DND-41 (cell line): ENCODE results near the gene DSCAM.

Experiments
- ATAC-seq: fragments of 200-7000 bp; cut with Tn5 transposase; 3 replicates; pipeline ENCODE4 v1.9.1; 2021; ENCODE audit warnings: low read depth; ENCODE audit not compliant: insufficient read depth
- DNase-seq: peaks from one replicate; pipeline ENCODE4 v3.0.0-alpha.2; 2020
- H2AFZ ChIP-seq: 2 replicates; pipeline ENCODE4 v1.6.0; 2012; ENCODE audit warnings: low read depth, low read length
- H3K27ac ChIP-seq: 2 replicates; pipeline ENCODE4 v1.5.1; 2012; ENCODE audit warnings: low read length, inconsistent platforms
- H3K27me3 ChIP-seq: fragments of 200-600 bp; sonication (generic); 2 replicates; pipeline ENCODE4 v1.6.0; 2012; ENCODE audit warnings: low read length, mild to moderate bottlenecking, inconsistent platforms; ENCODE audit not compliant: insufficient read depth, poor library complexity
- H3K36me3 ChIP-seq: 2 replicates; pipeline ENCODE4 v1.5.1; 2012; ENCODE audit warnings: low read length, inconsistent platforms; ENCODE audit not compliant: insufficient read depth
- H3K4me1 ChIP-seq: 2 replicates; pipeline ENCODE4 v1.5.1; 2012; ENCODE audit warnings: mild to moderate bottlenecking, low read length; ENCODE audit not compliant: insufficient read depth
- H3K4me2 ChIP-seq: 2 replicates; pipeline ENCODE4 v1.6.0; 2012; ENCODE audit warnings: mild to moderate bottlenecking, moderate library complexity, low read length, inconsistent platforms; ENCODE audit not compliant: insufficient read depth
- H3K4me3 ChIP-seq, 2 experiments: fragments of 200-600 bp in 1 of 2; shearing (Covaris generic) in 1 of 2; 2 replicates each; pipeline ENCODE4 v1.5.1; 2012 to 2016; ENCODE audit warnings: inconsistent platforms in 2 of 2, low read length in 2 of 2, mild to moderate bottlenecking in 2 of 2, low read depth in 1 of 2, moderate library complexity in 1 of 2
- H3K79me2 ChIP-seq: 2 replicates; pipeline ENCODE4 v1.6.0; 2012; ENCODE audit warnings: low read length, inconsistent platforms; ENCODE audit not compliant: insufficient read depth
- H3K9ac ChIP-seq: 2 replicates; pipeline ENCODE4 v1.6.0; 2012; ENCODE audit warnings: low read depth, mild to moderate bottlenecking, inconsistent platforms, low read length, moderate library complexity
- H3K9me3 ChIP-seq: 2 replicates; pipeline ENCODE4 v1.5.1; 2012; ENCODE audit warnings: low read length, moderate library complexity, mild to moderate bottlenecking, inconsistent platforms; ENCODE audit not compliant: insufficient read depth, severe bottlenecking
- H4K20me1 ChIP-seq: 2 replicates; pipeline ENCODE4 v1.6.0; 2012; ENCODE audit warnings: low read length; ENCODE audit not compliant: insufficient read depth
- CTCF ChIP-seq: IDR thresholded peaks from 2 replicates; pipeline ENCODE4 v1.5.1; 2012; ENCODE audit warnings: borderline replicate concordance, low read length, moderate library complexity, mild to moderate bottlenecking; ENCODE audit not compliant: poor library complexity, severe bottlenecking; ENCODE audit errors: extremely low read depth
- EZH2 ChIP-seq: IDR thresholded peaks from 3 replicates; pipeline ENCODE4 v1.6.1; 2012; ENCODE audit warnings: borderline replicate concordance, low read depth, mild to moderate bottlenecking, moderate library complexity, low read length, inconsistent platforms; ENCODE audit not compliant: severe bottlenecking

DSCAM gene

DNA sequence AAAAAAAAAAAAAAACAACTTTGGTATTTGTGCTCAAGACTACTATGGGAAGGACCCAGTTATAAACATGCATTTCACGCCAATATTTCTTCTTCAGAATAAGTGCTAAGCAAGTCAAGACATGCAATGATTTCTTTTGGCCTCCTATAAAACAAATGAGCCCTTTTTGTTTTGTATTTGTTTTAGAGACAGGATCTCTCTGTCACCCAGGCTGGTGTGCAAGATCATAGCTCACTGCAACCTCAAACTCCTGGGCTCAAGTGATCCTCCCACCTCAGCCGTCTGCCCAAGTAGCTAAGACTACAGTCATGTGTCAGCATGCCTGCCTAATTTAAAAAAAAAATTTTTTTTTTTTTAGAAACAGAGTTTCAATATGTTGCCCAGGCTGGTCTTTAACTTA, 631.0 kb downstream of the DSCAM start:
- Histone ChIP-seq H3K27ac (no peak overlapping the region), H3K9me3 (no peaks in the 10 kb centered on the region), H3K4me3 (no peak overlapping the region), H3K79me2 (no peaks in the 10 kb centered on the region), H2AFZ (no peak overlapping the region), H3K27me3 (no peaks in the 10 kb centered on the region), H3K36me3 (no peaks in the 10 kb centered on the region), H3K4me1 (no peaks in the 10 kb centered on the region), H3K4me2 (no peak overlapping the region), H3K9ac (no peak overlapping the region), H4K20me1 (no peaks in the 10 kb centered on the region)
- DNase-seq (no peak), ATAC-seq (no peak)
- no peak for TF ChIP-seq CTCF
- no peak for TF ChIP-seq EZH2

DNA sequence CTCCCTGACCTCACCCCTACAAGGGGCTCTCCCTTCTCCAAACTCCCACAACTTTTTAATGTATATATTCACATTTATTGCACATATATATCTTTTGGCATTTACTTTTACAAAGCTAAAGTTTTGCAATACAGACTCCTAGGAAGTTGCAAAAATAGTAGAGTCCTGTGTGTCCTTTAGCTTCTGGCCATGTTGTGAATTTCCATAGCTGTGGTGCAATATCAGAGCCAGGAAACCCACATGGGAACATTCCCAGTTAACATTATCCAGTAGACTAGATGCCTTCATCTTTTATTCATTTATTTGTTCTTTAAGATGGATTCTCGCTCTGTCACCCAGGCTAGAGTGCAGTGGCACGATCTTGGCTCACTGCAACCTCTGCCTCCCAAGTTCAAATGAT, 636.7 kb downstream of the DSCAM start:
- H3K9me3 ChIP-seq = no peaks in the 10 kb centered on the region
- no peak overlapping the region for H3K9ac ChIP-seq
- no peaks in the 10 kb centered on the region for H3K79me2 ChIP-seq
- H3K27me3 ChIP-seq = no peaks in the 10 kb centered on the region
- no peak overlapping the region for H3K27ac ChIP-seq
- H3K36me3 ChIP-seq = no peaks in the 10 kb centered on the region
- no peaks in the 10 kb centered on the region for H3K4me1 ChIP-seq
- H3K4me2 ChIP-seq = no peak overlapping the region
- H3K4me3 ChIP-seq = no peak overlapping the region
- ATAC-seq (no peak), DNase-seq (no peak)
- H4K20me1 ChIP-seq = no peaks in the 10 kb centered on the region
- no peak for TF ChIP-seq EZH2
- no peak for TF ChIP-seq CTCF
- no peak overlapping the region for H2AFZ ChIP-seq

GRCh38 chr21:40208948-40209345, 638.0 kb downstream of the DSCAM start:
- no peaks in the 10 kb centered on the region for H3K27me3 ChIP-seq
- TF ChIP-seq EZH2 (no peak), CTCF (no peak)
- no peak overlapping the region for H3K27ac ChIP-seq
- no peak overlapping the region for H3K4me2 ChIP-seq
- no peaks in the 10 kb centered on the region for H3K79me2 ChIP-seq
- no peak overlapping the region for H3K4me3 ChIP-seq
- H3K9me3 ChIP-seq = no peaks in the 10 kb centered on the region
- H2AFZ ChIP-seq = no peak overlapping the region
- DNase-seq (no peak), ATAC-seq (no peak)
- no peaks in the 10 kb centered on the region for H3K36me3 ChIP-seq
- no peaks in the 10 kb centered on the region for H3K4me1 ChIP-seq
- no peak overlapping the region for H3K9ac ChIP-seq
- H4K20me1 ChIP-seq = no peaks in the 10 kb centered on the region
